ENCODE results near the gene MT1G. TPM values are rescaled to one million over a fixed set of nuclear protein-coding genes. Genes with fewer than 3 reads are reported as not detected.
"Not testable (repeated sequence)": the region's sequence is repeated elsewhere in the genome, so short reads cannot be mapped to it uniquely, and the experiment has no call there.

Gene MT1G
- total RNA-seq, 1 donor from 2014 or later, result 2.9 TPM

DNA sequence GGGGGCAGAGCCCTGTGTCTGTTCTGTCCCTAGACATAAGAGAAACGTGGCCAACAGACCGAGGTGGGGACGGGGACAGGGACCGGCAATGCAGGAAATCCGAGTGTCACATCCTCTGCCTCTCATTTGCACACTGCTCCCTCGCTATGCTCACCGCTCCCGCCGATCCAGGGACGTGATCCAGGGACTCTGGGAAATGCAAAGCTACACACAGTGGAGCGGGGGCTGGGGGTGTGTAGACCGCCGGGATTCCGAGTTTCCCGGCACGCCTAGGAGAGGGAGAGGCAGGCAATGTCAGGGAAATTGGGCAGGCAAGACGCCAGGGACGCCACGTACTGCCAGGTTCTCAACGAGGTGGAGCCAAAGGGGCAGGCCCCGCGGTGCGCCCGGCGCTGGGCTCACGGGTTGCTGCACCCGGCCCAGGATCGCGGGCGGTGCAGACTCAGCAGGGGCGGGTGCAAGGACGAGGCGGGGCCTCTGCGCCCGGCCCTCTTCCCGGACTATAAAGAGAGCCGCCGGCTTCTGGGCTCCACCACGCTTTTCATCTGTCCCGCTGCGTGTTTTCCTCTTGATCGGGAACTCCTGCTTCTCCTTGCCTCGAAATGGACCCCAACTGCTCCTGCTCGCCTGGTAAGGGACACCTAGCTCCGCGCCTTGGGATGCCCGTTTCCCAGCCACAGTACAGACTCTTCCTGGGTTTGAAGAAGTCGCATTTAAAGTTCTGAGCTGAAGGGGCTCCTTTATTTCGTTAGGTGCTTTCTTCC, 14.3 kb upstream of the MT1G start, which contains the start of gene MT1X:
Gene MT1X (plus strand): TSS at position 532 of the 764 bp plus-strand sequence. CDS start 71 bp downstream, at position 603.
- H3K4me3 Mint-ChIP-seq (ENCODE audit: low read depth), result peak within 1 kb of the TSS; percentile 71
- peaks cover 3% of the 10 kb centered on the region for H3K36me3 Mint-ChIP-seq (ENCODE audit: insufficient read depth)
- peaks cover 6% of the 10 kb centered on the region for H3K9me3 Mint-ChIP-seq (ENCODE audit: low read depth)
- peaks cover 83% of the 10 kb centered on the region for H3K27me3 Mint-ChIP-seq
- no peaks in the 10 kb centered on the region for H3K4me1 Mint-ChIP-seq (ENCODE audit: low read depth)
- no peak within 1 kb of the TSS for H3K27ac Mint-ChIP-seq
- DNase-seq (ENCODE audit: low spot score, unreplicated experiment), result peak; percentile 51
- TF ChIP-seq, protein P1, sequence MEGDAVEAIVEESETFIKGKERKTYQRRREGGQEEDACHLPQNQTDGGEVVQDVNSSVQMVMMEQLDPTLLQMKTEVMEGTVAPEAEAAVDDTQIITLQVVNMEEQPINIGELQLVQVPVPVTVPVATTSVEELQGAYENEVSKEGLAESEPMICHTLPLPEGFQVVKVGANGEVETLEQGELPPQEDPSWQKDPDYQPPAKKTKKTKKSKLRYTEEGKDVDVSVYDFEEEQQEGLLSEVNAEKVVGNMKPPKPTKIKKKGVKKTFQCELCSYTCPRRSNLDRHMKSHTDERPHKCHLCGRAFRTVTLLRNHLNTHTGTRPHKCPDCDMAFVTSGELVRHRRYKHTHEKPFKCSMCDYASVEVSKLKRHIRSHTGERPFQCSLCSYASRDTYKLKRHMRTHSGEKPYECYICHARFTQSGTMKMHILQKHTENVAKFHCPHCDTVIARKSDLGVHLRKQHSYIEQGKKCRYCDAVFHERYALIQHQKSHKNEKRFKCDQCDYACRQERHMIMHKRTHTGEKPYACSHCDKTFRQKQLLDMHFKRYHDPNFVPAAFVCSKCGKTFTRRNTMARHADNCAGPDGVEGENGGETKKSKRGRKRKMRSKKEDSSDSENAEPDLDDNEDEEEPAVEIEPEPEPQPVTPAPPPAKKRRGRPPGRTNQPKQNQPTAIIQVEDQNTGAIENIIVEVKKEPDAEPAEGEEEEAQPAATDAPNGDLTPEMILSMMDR (IDR thresholded peaks at IDR 0.05; ENCODE audit: unreplicated experiment), result no peak

DNA sequence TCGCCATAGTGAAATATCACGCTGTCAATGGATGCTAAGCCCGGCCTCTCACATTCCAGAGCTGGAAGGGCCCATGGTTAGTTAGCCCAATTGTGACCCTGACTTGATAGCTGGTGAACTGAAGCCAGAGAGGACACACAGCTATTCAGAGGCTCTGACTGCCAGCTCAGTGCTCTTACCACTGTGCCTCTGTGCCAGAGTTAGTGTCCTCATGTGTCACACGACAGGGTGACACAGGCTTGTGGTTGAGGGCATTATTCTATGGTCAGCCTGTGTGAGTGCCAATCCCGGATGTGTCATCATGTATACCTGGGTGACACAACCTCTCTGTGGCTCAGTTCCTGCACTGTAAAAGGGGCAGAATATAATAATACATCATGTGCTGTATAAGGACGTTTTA, 12.0 kb upstream of the MT1G start:
- Mint-ChIP-seq H3K27me3 (peaks cover 91% of the 10 kb centered on the region), H3K36me3 (ENCODE audit: insufficient read depth) (no peaks in the 10 kb centered on the region), H3K9me3 (ENCODE audit: low read depth) (no peaks in the 10 kb centered on the region), H3K4me1 (ENCODE audit: low read depth) (peaks cover 7% of the 10 kb centered on the region), H3K4me3 (ENCODE audit: low read depth) (no peak overlapping the region), H3K27ac (no peak overlapping the region)
- no peak for DNase-seq (ENCODE audit: low spot score, unreplicated experiment)
- TF ChIP-seq, protein P1 (IDR thresholded peaks at IDR 0.05; ENCODE audit: unreplicated experiment), result no peak

DNA sequence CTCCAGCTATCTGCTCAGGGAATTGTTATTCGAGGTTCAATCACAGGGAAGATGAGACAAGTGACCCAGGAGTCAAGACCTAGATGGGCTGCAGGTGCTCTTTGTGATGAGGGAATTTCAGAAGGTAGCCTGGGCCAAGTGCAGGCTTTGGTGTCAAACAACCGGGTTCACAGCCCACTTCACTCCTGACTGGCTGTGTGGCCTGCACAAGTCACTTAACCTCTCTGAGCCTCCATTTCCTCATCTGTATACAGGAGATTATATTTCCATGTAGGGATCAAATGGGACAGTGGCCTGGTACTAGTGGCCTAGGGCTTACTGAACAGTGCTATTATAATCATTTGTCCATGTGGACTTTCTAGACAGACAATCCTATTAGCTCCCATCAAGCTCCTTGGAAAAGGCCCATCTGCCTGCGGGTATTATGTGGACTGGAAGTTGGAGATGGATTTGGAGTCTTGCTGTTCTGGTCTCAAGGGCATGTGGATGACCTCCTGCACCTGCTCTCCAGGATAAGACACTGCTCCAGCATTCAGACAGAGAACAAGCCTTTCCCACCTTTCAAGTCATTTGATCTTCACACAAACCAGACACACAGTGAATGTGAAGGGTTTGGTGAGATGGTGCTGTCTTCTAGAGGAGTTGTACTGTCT, 11.3 kb upstream of the MT1G start:
- TF ChIP-seq, protein P1 (IDR thresholded peaks at IDR 0.05; ENCODE audit: unreplicated experiment), result no peak
- Mint-ChIP-seq H3K27me3 (peaks cover 92% of the 10 kb centered on the region), H3K4me1 (ENCODE audit: low read depth) (peaks cover 7% of the 10 kb centered on the region), H3K36me3 (ENCODE audit: insufficient read depth) (no peaks in the 10 kb centered on the region), H3K9me3 (ENCODE audit: low read depth) (no peaks in the 10 kb centered on the region), H3K27ac (no peak overlapping the region), H3K4me3 (ENCODE audit: low read depth) (no peak overlapping the region)
- no peak for DNase-seq (ENCODE audit: low spot score, unreplicated experiment)

DNA sequence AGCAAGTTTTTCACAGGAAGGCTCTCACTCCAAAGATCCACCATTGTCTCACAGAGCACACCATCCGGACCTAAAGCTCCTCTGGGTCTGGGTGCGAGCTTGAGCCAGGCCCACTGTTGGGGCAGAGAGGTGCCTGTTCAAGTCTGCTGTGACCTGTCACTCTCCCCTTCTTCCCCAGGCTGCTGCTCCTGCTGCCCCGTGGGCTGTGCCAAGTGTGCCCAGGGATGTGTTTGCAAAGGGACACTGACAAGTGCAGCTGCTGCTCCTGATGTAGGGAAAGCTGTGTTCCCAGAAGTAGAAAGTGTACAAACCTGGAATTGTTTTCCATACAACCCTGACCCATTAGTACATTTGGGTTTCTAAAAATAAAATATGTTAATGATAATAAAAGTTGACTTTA, 9.6 kb upstream of the MT1G start:
- Mint-ChIP-seq H3K27me3 (peaks cover 92% of the 10 kb centered on the region), H3K36me3 (ENCODE audit: insufficient read depth) (no peaks in the 10 kb centered on the region), H3K9me3 (ENCODE audit: low read depth) (no peaks in the 10 kb centered on the region), H3K4me3 (ENCODE audit: low read depth) (no peak overlapping the region), H3K27ac (no peak overlapping the region), H3K4me1 (ENCODE audit: low read depth) (peaks cover 7% of the 10 kb centered on the region)
- TF ChIP-seq, protein P1 (IDR thresholded peaks at IDR 0.05; ENCODE audit: unreplicated experiment), result no peak
- no peak for DNase-seq (ENCODE audit: low spot score, unreplicated experiment)

- Mint-ChIP-seq H3K36me3 (ENCODE audit: insufficient read depth) (no peaks in the 10 kb centered on the region), H3K27ac (no peak overlapping the region), H3K4me1 (ENCODE audit: low read depth) (peaks cover 7% of the 10 kb centered on the region), H3K9me3 (ENCODE audit: low read depth) (no peaks in the 10 kb centered on the region), H3K27me3 (peaks cover 93% of the 10 kb centered on the region), H3K4me3 (ENCODE audit: low read depth) (peak overlapping the region; percentile 45)
- TF ChIP-seq, protein P1 (IDR thresholded peaks at IDR 0.05; ENCODE audit: unreplicated experiment), result no peak
- DNase-seq (ENCODE audit: low spot score, unreplicated experiment), result no peak
These were observed 7.9 kb upstream of the MT1G start for GRCh38 chr16:56675685-56676210.

- DNase-seq (ENCODE audit: low spot score, unreplicated experiment); H3K27ac Mint-ChIP-seq; H3K4me3 Mint-ChIP-seq (ENCODE audit: low read depth); H3K9me3 Mint-ChIP-seq (ENCODE audit: low read depth); H3K36me3 Mint-ChIP-seq (ENCODE audit: insufficient read depth); H3K4me1 Mint-ChIP-seq (ENCODE audit: low read depth): not testable (repeated sequence)
- H3K27me3 Mint-ChIP-seq, result peaks cover 95% of the 10 kb centered on the region
These were observed 6.7 kb upstream of the MT1G start for GRCh38 chr16:56674570-56674969.

All from progenitor cell of endocrine pancreas (in vitro differentiated cells).